Measurements from ENCODE around the gene ARHGAP42.
A peak's percentile ranks its signal among the peaks of the same experiment; 100 is the strongest.

ARHGAP42 gene

GRCh38 chr11:100683126-100683525, 4.0 kb upstream of the ARHGAP42 start:
- DNase-seq, result no peak

- no peak for DNase-seq
These were observed 2.7 kb upstream of the ARHGAP42 start for GRCh38 chr11:100684101-100685065.

GRCh38 chr11:100686476-100687053, 523 bp upstream of the ARHGAP42 start:
- DNase-seq, result no peak

- DNase-seq, result peak; percentile 35
These were observed 725 bp downstream of the ARHGAP42 start for GRCh38 chr11:100687630-100688395.

- DNase-seq, result no peak
These were observed 2.1 kb downstream of the ARHGAP42 start for GRCh38 chr11:100689141-100689540.

GRCh38 chr11:100691896-100692653, 5.0 kb downstream of the ARHGAP42 start:
- no peak for DNase-seq

GRCh38 chr11:100695911-100696310, 8.8 kb downstream of the ARHGAP42 start:
- no peak for DNase-seq

GRCh38 chr11:100703139-100703538, 16.1 kb downstream of the ARHGAP42 start:
- no peak for DNase-seq

GRCh38 chr11:100703801-100704575, 16.9 kb downstream of the ARHGAP42 start:
- DNase-seq, result no peak

GRCh38 chr11:100705447-100705846, 18.4 kb downstream of the ARHGAP42 start:
- DNase-seq, result no peak

- DNase-seq, result no peak
These were observed 19.1 kb downstream of the ARHGAP42 start for GRCh38 chr11:100706179-100706578.

- no peak for DNase-seq
These were observed 22.3 kb downstream of the ARHGAP42 start for GRCh38 chr11:100709233-100709957.

GRCh38 chr11:100711984-100712383, 24.9 kb downstream of the ARHGAP42 start:
- no peak for DNase-seq

GRCh38 chr11:100712583-100712982, 25.5 kb downstream of the ARHGAP42 start:
- no peak for DNase-seq

- no peak for DNase-seq
These were observed 28.2 kb downstream of the ARHGAP42 start for GRCh38 chr11:100715165-100715761.

- DNase-seq, result no peak
These were observed 29.8 kb downstream of the ARHGAP42 start for GRCh38 chr11:100716838-100717237.

GRCh38 chr11:100719362-100719761, 32.3 kb downstream of the ARHGAP42 start:
- peak; percentile 78 for DNase-seq

- peak; percentile 78 for DNase-seq
These were observed 32.7 kb downstream of the ARHGAP42 start for GRCh38 chr11:100719809-100720221.

- no peak for DNase-seq
These were observed 39.6 kb downstream of the ARHGAP42 start for GRCh38 chr11:100726680-100727079.

- no peak for DNase-seq
These were observed 40.3 kb downstream of the ARHGAP42 start for GRCh38 chr11:100727410-100727809.

GRCh38 chr11:100730266-100730665, 43.2 kb downstream of the ARHGAP42 start:
- DNase-seq, result no peak

Data from COR-L47 (cell line).